ENCODE measurements around the gene ADCY4.
"Not testable (repeated sequence)": the region's sequence is repeated elsewhere in the genome, so short reads cannot be mapped to it uniquely, and the experiment has no call there.

Gene ADCY4

DNA sequence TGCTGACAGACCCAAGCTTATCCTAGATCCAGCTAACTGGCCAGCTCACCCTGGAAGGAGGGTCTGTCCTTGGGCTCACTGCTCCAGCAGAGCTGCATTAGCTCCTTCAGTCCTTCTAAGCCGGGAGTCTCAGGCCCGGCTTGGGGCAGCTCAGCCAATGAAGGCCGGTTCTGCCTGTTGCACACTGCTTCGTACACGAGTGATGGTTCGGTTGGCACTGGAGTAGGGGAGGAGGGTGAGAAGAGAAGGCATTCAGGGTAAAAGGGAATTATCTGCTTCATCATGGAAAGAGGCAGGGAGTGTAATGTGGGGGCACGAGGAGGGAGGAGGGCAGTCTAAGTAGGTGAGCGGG is 2.9 kb upstream of the ADCY4 start:
- DNase-seq, result no peak

DNA sequence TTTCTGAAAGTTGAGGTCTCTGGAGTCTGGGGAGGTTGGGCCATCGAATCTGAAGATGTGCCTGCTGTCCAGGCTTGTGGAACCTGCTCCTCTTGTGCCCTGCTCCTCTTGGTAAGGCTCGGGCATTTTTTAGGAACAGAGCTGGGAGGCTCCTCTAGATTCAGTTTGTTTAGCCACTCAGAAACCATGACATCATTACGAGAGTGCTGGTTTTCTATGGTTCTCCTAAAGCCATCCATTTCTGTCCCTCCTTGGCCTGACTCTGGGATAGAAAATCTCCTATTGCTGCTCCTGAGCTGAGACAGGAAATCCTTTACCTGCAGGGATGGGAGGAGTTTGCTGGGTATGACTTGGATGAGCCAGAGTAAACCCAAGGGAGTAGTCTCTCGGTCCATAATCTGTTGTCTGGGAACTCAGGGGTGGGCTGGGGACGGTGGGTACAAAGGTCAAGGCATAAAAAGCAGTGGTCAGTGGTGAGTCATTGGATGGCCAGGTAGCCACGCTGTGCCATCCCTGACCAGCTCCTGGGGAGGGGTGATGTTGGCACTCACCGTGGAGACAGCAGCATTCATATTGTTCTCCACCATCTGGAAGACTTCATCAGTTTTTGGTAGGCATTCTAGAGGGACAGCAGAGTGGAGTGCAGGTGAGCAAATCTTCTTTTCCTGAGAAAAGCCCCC is 2.4 kb upstream of the ADCY4 start:
- no peak for DNase-seq

- DNase-seq, result no peak
Measured at GRCh38 chr14:24335461-24336171, 745 bp upstream of the ADCY4 start.

DNA sequence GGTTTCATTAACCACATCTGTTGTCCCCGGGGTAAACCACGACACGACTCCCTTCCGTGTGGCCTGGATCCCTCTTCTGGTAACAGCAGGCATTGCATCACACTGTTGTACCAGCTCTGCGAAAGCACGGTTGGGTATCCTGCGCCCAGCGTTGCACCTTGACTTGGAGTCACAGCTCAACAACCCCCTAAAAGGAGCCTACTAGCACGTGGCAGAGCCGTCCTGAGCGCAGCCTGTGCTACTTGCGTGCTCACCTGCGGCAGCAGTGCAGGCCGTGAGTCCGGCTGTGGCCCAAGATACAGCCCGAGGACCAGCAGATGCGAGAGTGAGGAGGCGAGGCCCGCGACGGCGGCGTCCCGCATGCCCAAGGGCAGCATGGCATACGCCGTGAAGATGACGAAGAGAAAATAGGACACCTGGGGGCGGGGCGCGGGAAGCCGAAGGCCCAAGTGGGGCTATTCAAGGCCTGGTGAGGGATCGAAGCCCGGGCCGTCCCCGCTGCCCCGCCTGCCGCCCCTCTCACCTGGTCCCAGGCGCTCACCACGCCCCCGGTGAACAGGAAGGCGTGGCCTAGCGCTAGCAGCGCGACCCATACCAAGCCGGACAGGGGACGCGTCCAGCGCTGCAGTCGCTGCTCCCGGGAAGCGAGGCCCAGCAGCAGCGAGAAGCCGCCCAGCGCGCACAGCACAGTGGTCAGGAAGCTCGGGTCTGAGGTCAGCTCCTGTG is 2.4 kb downstream of the ADCY4 start:
- DNase-seq, result peak; percentile 69

DNA sequence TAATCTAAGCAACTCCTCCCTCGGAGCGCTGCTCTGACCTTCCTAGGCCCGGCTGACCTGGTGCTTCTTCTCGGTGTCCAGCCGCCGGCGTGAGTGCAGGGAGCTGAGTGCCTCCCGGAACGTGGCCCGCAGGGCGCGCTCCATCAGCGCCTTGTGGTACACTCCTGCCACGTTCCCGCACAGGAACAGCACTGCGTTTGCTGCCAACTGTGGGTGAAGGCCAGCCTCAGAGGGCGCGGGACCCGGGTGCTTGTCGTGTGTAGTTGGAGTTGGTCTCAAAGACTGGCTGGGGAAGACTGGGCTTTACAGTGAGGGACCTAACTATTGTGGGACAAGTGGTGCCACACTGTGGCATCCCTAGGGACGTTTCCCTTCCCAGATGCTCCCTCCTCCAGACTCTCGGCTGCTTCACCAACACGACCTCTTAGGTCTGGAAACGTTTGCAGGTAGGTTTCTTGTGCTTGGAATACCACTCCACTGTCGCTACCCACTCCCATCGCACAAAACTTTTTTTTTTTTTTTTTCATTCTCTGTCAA is 3.1 kb downstream of the ADCY4 start:
- DNase-seq, result no peak

GRCh38 chr14:24330973-24331674 is 3.7 kb downstream of the ADCY4 start:
- no peak for DNase-seq

DNA sequence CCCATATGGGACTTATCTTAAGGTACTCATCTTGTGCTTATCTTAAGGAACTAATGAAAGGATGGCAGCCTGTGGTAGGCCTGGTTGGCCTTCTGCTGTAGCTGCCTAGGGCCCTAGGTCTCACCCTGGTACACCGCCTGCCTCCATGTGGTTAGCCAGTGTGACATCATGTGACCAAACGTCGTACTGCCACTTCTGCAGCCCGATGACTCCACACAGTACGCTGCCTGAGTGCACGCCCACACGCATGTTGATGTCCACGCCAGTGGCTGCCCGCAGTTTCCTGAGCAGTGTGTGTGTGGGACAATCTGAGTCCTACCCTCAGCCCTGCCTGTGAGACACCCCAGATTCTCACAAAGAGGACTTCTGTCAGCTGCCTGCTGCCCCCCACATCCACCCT is 5.1 kb downstream of the ADCY4 start:
- DNase-seq, result no peak

GRCh38 chr14:24329073-24329663 is 5.7 kb downstream of the ADCY4 start:
- no peak for DNase-seq

GRCh38 chr14:24327914-24328313 is 7.0 kb downstream of the ADCY4 start:
- DNase-seq, result not testable (repeated sequence)

GRCh38 chr14:24327303-24327702 is 7.6 kb downstream of the ADCY4 start:
- DNase-seq, result no peak

GRCh38 chr14:24325963-24326362 is 8.9 kb downstream of the ADCY4 start:
- no peak for DNase-seq

DNA sequence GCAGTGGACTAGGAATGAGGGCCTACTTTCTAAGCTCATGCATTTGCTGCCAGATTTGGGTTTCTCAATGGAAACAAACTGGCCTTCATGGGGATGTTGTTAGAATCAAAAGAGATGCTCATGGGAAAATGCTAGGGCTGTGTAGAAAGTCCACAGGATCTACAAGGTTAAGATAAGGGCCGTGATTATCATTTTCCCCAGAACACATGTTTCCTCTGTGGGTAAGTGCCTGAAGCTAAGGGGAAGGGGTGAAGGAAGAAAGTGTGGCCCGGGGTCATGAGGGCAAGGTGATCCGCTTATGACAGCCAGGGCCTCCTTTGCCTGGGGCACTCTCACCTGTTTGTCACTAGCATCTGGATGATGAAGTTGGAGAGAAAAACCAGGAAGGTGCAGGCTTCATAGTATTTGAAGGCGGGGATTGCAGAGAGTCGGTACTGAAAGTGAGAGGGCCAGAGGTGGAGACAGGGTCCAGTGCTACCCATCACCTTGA is 9.8 kb downstream of the ADCY4 start:
- no peak for DNase-seq

DNA sequence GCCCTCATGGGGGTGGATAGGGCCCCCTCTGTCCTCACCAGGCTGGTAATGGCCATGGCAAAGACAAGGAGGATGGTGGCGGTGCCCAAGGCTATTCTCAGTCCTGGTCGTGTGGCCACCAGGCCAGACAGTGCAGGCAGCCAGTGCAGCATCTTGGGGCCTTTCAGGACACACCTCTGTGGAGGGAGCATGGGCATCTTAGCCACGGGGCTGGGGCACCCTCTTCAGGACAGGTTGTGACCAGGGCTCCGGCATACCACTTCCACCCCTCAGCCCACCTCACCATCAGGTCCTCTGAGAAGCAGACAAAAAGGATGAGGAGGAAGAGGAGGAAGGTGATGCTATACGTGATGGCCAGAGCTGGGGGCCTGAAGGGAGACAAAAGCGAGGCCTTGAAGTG is 10.8 kb downstream of the ADCY4 start:
- no peak for DNase-seq

GRCh38 chr14:24323341-24323740 is 11.5 kb downstream of the ADCY4 start:
- DNase-seq, result no peak

- no peak for DNase-seq
Measured at GRCh38 chr14:24322672-24323071, 12.2 kb downstream of the ADCY4 start.

DNA sequence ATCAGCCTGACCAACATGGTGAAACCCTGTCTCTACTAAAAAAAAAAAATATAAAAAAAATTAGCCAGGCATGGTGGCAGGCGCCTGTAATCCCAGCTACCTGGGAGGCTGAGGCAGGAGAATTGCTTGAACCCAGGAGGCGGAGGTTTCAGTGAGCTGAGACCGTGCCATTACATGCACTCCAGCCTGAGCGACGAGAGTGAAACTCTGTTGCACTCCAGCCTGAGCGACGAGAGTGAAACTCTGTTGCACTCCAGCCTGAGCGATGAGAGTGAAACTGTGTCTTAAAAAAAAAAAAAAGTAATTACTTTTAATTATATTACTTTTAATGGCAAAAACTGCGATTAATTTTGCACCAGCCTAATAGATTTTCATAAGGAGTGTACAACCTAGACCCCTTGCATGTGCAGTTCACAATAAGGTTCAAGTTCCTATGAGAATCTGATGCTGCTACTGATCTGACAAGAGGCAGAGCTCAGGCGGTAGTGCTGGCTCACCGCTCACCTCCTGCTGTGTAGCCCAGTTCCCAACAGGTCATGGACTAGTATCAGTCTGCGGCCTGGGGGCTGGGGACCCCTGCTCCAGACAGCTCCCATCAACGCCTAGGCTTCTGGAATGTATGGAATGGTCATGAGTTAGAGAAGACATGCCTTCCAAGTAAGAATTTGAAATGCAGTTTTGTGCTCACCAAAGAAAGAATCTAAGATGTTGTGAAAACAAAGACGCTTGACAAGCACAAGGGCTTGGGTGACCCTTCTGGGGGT is 13.5 kb downstream of the ADCY4 start:
- DNase-seq, result no peak

DNA sequence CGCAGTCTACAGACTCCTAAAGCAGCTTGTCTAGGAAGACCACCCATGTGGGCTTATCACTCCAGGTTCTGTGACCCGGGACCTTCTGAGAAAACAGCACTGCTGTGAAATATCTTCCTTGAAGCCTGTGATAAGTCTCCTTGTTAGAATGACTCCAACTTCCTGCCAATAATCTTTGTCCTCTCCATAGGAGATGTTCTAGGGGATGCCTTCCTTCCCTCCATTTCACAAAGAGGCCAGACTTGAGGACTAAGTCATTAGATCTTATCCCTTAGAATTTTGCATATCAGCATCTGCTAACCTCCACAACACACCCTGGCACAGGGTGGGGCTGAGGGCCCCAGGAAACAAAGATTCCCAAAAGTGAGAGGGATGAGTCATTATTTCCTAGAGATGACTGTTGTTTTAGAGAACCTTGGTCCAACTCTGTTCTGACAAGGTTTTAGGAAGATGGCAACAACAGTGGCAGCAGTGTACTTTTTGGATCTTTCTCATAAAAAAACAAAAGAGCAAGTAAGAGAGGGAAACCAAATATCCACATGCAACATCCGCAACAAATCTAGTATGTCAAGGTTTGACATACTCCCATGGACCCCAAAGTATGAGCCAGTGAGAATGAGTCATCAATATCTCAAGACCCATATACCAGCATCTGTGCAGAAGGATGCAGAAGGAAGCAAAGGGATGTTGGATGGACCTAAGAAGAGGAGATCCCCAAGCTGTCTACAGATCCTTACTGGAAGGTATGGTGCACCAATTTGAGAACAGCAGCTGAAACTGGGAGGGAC is 17.5 kb downstream of the ADCY4 start:
- DNase-seq, result no peak

- no peak for DNase-seq
Measured at GRCh38 chr14:24316597-24316950, 18.3 kb downstream of the ADCY4 start.

GRCh38 chr14:24315807-24316596 is 18.9 kb downstream of the ADCY4 start:
- no peak for DNase-seq

DNA sequence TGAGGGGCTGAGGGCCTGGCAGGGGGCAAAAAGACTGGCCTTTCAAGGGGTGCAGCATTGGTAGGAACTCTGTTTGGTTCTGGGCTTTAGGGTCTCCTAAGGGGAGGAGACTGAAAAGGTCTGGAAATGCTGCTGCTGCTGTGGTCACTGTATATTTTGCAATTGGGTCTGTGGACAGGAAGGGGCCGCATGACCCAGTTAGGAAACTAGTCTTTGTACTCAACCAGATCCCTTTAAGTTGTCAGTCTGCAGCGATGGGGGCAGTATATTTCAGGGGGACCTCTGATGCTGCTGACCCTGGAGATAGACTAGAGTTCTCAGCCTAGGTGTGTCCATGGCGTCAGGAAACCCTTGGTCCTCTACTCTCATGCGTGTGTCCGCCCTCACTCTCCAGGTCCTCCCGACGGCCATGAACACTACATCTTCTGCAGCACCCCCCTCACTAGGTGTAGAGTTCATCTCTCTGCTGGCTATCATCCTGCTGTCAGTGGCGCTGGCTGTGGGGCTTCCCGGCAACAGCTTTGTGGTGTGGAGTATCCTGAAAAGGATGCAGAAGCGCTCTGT is 19.5 kb downstream of the ADCY4 start:
- DNase-seq, result no peak
